Endothelial cell (in vitro differentiated cells): Measurements from ENCODE around the gene FFAR2. TPM values are rescaled to one million over a fixed set of nuclear protein-coding genes. Genes with fewer than 3 reads are reported as not detected.

Experiments used
- DNase-seq: peaks from one replicate; pipeline ENCODE4 v3.0.0; 2021; ENCODE audit warnings: low spot score
- H3K27ac Mint-ChIP-seq: one replicate; pipeline ENCODE4 v1.8.0; 2021; ENCODE audit warnings: mixed read lengths, inconsistent platforms; ENCODE audit not compliant: unreplicated experiment
- H3K27me3 Mint-ChIP-seq: one replicate; pipeline ENCODE4 v1.8.0; 2021; ENCODE audit warnings: mild to moderate bottlenecking, moderate library complexity, mixed read lengths, inconsistent platforms; ENCODE audit not compliant: unreplicated experiment
- H3K36me3 Mint-ChIP-seq: one replicate; pipeline ENCODE4 v1.8.0; 2021; ENCODE audit warnings: mild to moderate bottlenecking, low read depth, mixed read lengths, inconsistent platforms; ENCODE audit not compliant: unreplicated experiment
- H3K4me1 Mint-ChIP-seq: one replicate; pipeline ENCODE4 v1.8.0; 2021; ENCODE audit warnings: mild to moderate bottlenecking, mixed read lengths, inconsistent platforms; ENCODE audit not compliant: unreplicated experiment
- H3K4me3 Mint-ChIP-seq: one replicate; pipeline ENCODE4 v1.8.0; 2021; ENCODE audit warnings: mild to moderate bottlenecking, mixed read lengths, inconsistent platforms; ENCODE audit not compliant: unreplicated experiment
- H3K9me3 Mint-ChIP-seq: one replicate; pipeline ENCODE4 v1.8.0; 2021; ENCODE audit warnings: mixed read lengths, inconsistent platforms; ENCODE audit not compliant: unreplicated experiment
- CTCF ChIP-seq: fragments of 200-600 bp; sonication (generic); IDR thresholded peaks from one replicate; pipeline ENCODE4 v1.5.0; 2021; ENCODE audit warnings: antibody characterized with exemption; ENCODE audit not compliant: unreplicated experiment
- total RNA-seq: library from RNA; stranded (reverse); fragmentation: NEBNext Ultra II Directional; extraction: Animal tissue kit (Norgen Biotek cat#: 25700); gene quantifications from one replicate; pipeline ENCODE4 v1.2.1, GENCODE V29; 2021; ENCODE audit not compliant: unreplicated experiment

FFAR2 gene
- total RNA-seq, 1 donor from 2014 or later: 0.46 TPM

- H3K27me3 Mint-ChIP-seq: no peaks in the 10 kb centered on the region
- no peaks in the 10 kb centered on the region for H3K4me1 Mint-ChIP-seq
- no peak overlapping the region for H3K27ac Mint-ChIP-seq
- DNase-seq: no peak
- H3K4me3 Mint-ChIP-seq: no peak overlapping the region
- no peak for TF ChIP-seq CTCF
- H3K9me3 Mint-ChIP-seq: no peaks in the 10 kb centered on the region
- peaks cover 19% of the 10 kb centered on the region for H3K36me3 Mint-ChIP-seq
Observed at GRCh38 chr19:35498220-35498619, 50.2 kb downstream of the FFAR2 start.

- no peak for TF ChIP-seq CTCF
- Mint-ChIP-seq H3K27me3 (no peaks in the 10 kb centered on the region), H3K4me1 (no peaks in the 10 kb centered on the region), H3K9me3 (no peaks in the 10 kb centered on the region), H3K36me3 (peaks cover 19% of the 10 kb centered on the region), H3K27ac (no peak overlapping the region), H3K4me3 (no peak overlapping the region)
- DNase-seq: no peak
Observed at GRCh38 chr19:35498984-35499527, 51.0 kb downstream of the FFAR2 start.

GRCh38 chr19:35500611-35501010, 52.6 kb downstream of the FFAR2 start:
- DNase-seq: no peak

More at GRCh38 chr19:35500611-35501010, 52.6 kb downstream of the FFAR2 start:
- Mint-ChIP-seq H3K27ac (no peak overlapping the region), H3K4me3 (no peak overlapping the region), H3K9me3 (no peaks in the 10 kb centered on the region), H3K4me1 (no peaks in the 10 kb centered on the region), H3K36me3 (peaks cover 19% of the 10 kb centered on the region), H3K27me3 (no peaks in the 10 kb centered on the region)
- no peak for TF ChIP-seq CTCF

Other genes starting within 250 kb of the FFAR2 start
- gene FAM187B, start 219.5 kb upstream of the FFAR2 start, total RNA-seq: not detected
- 35.9 TPM for gene LSR, start 199.3 kb upstream of the FFAR2 start, total RNA-seq
- 92.2 TPM for gene USF2, start 179.3 kb upstream of the FFAR2 start, total RNA-seq
- gene HAMP, start 165.7 kb upstream of the FFAR2 start, total RNA-seq: 0.74 TPM
- gene MAG, start 156.1 kb upstream of the FFAR2 start, total RNA-seq: not detected
- not detected for gene CD22, start 119.1 kb upstream of the FFAR2 start, total RNA-seq
- not detected for gene FFAR1, start 100.4 kb upstream of the FFAR2 start, total RNA-seq
- gene FFAR3, start 89.8 kb upstream of the FFAR2 start, total RNA-seq: not detected
- not detected for gene GPR42, start 77.2 kb upstream of the FFAR2 start, total RNA-seq
- gene KRTDAP, start 42.2 kb downstream of the FFAR2 start, total RNA-seq: not detected
- 56.9 TPM for gene DMKN, start 65.4 kb downstream of the FFAR2 start, total RNA-seq
- 0.18 TPM for gene SBSN, start 80.1 kb downstream of the FFAR2 start, total RNA-seq
- gene GAPDHS, start 85.2 kb downstream of the FFAR2 start, total RNA-seq: not detected
- gene TMEM147, start 97.4 kb downstream of the FFAR2 start, total RNA-seq: 62.0 TPM
- gene ATP4A, start 115.4 kb downstream of the FFAR2 start, total RNA-seq: not detected
- not detected for gene PMIS2, start 137.9 kb downstream of the FFAR2 start, total RNA-seq
- gene HAUS5, start 164.5 kb downstream of the FFAR2 start, total RNA-seq: 30.2 TPM
- 116 TPM for gene RBM42, start 180.8 kb downstream of the FFAR2 start, total RNA-seq
- 1,894 TPM for gene ETV2, start 193.5 kb downstream of the FFAR2 start, total RNA-seq
- 428 TPM for gene COX6B1, start 200.1 kb downstream of the FFAR2 start, total RNA-seq
- not detected for gene UPK1A, start 218.3 kb downstream of the FFAR2 start, total RNA-seq